H9 (cell line): Measurements from ENCODE around the gene SPATA3. TPM values are rescaled to one million over a fixed set of nuclear protein-coding genes. Genes with fewer than 3 reads are reported as not detected.
"Not testable (repeated sequence)": the region's sequence is repeated elsewhere in the genome, so short reads cannot be mapped to it uniquely, and the experiment has no call there.

Experiments
- DNase-seq: peaks from one replicate; pipeline ENCODE4 v3.0.0-alpha.2; 2017
- H2AFZ ChIP-seq: one replicate; pipeline ENCODE4 v1.6.1; 2013; ENCODE audit warnings: mild to moderate bottlenecking, low read length, control low read depth, moderate library complexity
- H2AK5ac ChIP-seq: 2 replicates; pipeline ENCODE4 v1.6.1; 2013; ENCODE audit warnings: low read length, control low read depth, mixed read lengths; ENCODE audit not compliant: insufficient read length
- H2BK120ac ChIP-seq: one replicate; pipeline ENCODE4 v1.6.1; 2013; ENCODE audit warnings: low read depth, mild to moderate bottlenecking, low read length, control low read depth, inconsistent platforms; ENCODE audit not compliant: poor library complexity, severe bottlenecking
- H2BK12ac ChIP-seq: 2 replicates; pipeline ENCODE4 v1.6.1; 2013; ENCODE audit warnings: low read length, control low read depth, mixed read lengths, low read depth; ENCODE audit not compliant: insufficient read length
- H2BK15ac ChIP-seq: 2 replicates; pipeline ENCODE4 v1.6.1; 2013; ENCODE audit warnings: low read depth, low read length, control low read depth
- H2BK20ac ChIP-seq: one replicate; pipeline ENCODE4 v1.6.1; 2013; ENCODE audit warnings: low read depth, mild to moderate bottlenecking, low read length, control low read depth, inconsistent platforms; ENCODE audit not compliant: poor library complexity, severe bottlenecking
- H2BK5ac ChIP-seq: 2 replicates; pipeline ENCODE4 v1.6.1; 2013; ENCODE audit warnings: low read length, control low read depth, mixed read lengths; ENCODE audit not compliant: insufficient read length
- H3K14ac ChIP-seq: 2 replicates; pipeline ENCODE4 v1.6.1; 2013; ENCODE audit warnings: low read length, control low read depth; ENCODE audit not compliant: insufficient read depth
- H3K18ac ChIP-seq: 2 replicates; pipeline ENCODE4 v1.6.1; 2013; ENCODE audit warnings: low read depth, mild to moderate bottlenecking, mixed read lengths, low read length, control low read depth; ENCODE audit not compliant: insufficient read length
- H3K23ac ChIP-seq: 2 replicates; pipeline ENCODE4 v1.6.1; 2013; ENCODE audit warnings: low read length, control low read depth, mixed read lengths, low read depth; ENCODE audit not compliant: insufficient read length
- H3K23me2 ChIP-seq: 2 replicates; pipeline ENCODE4 v1.6.1; 2013; ENCODE audit warnings: low read depth, mild to moderate bottlenecking, mixed read lengths, low read length, control low read depth; ENCODE audit not compliant: insufficient read length, poor library complexity, severe bottlenecking
- H3K27ac ChIP-seq: 2 replicates; pipeline ENCODE4 v1.5.1; 2013; ENCODE audit warnings: low read length, control low read depth, mixed read lengths, low read depth; ENCODE audit not compliant: insufficient read length
- H3K27me3 ChIP-seq: 2 replicates; pipeline ENCODE4 v1.6.1; 2013; ENCODE audit warnings: low read length, control low read depth, inconsistent platforms; ENCODE audit not compliant: insufficient read depth
- H3K4ac ChIP-seq: 2 replicates; pipeline ENCODE4 v1.6.1; 2013; ENCODE audit warnings: low read depth, mild to moderate bottlenecking, control low read depth, inconsistent platforms, low read length, moderate library complexity
- H3K4me1 ChIP-seq: 2 replicates; pipeline ENCODE4 v1.6.1; 2013; ENCODE audit warnings: low read length, control low read depth, inconsistent platforms; ENCODE audit not compliant: insufficient read depth
- H3K4me2 ChIP-seq: 2 replicates; pipeline ENCODE4 v1.6.1; 2013; ENCODE audit warnings: low read length, control low read depth, mixed read lengths; ENCODE audit not compliant: insufficient read length, insufficient read depth
- H3K56ac ChIP-seq: 2 replicates; pipeline ENCODE4 v1.6.1; 2013; ENCODE audit warnings: low read depth, mild to moderate bottlenecking, mixed read lengths, low read length, control low read depth; ENCODE audit not compliant: insufficient read length
- H3K79me1 ChIP-seq: 2 replicates; pipeline ENCODE4 v1.6.1; 2013; ENCODE audit warnings: low read depth, mild to moderate bottlenecking, moderate library complexity, low read length, control low read depth, inconsistent platforms; ENCODE audit not compliant: insufficient read depth, poor library complexity, severe bottlenecking
- H3K79me2 ChIP-seq: 2 replicates; pipeline ENCODE4 v1.6.1; 2013; ENCODE audit warnings: low read length, control low read depth, inconsistent platforms; ENCODE audit not compliant: insufficient read depth
- H3K9ac ChIP-seq: 2 replicates; pipeline ENCODE4 v1.6.1; 2013; ENCODE audit warnings: low read length, control low read depth, mixed read lengths; ENCODE audit not compliant: insufficient read length; ENCODE audit errors: extremely low read depth
- H3K9me3 ChIP-seq: one replicate; pipeline ENCODE4 v1.6.1; 2013; ENCODE audit warnings: low read depth, low read length, inconsistent platforms; ENCODE audit not compliant: control insufficient read depth
- H3T11ph ChIP-seq: one replicate; pipeline ENCODE4 v1.6.1; 2013; ENCODE audit warnings: mild to moderate bottlenecking, low read length, control low read depth, inconsistent platforms
- H4K20me1 ChIP-seq: one replicate; pipeline ENCODE4 v1.6.1; 2013; ENCODE audit not compliant: control insufficient read depth, insufficient read length, insufficient read depth
- H4K5ac ChIP-seq: 2 replicates; pipeline ENCODE4 v1.6.1; 2013; ENCODE audit warnings: low read depth, mild to moderate bottlenecking, mixed read lengths, low read length, control low read depth; ENCODE audit not compliant: insufficient read length
- H4K8ac ChIP-seq: replicated peaks from 2 replicates; pipeline ENCODE4 v1.6.1; 2013; ENCODE audit warnings: low read length, control low read depth, mixed read lengths, low read depth; ENCODE audit not compliant: insufficient read length
- H4K91ac ChIP-seq: 2 replicates; pipeline ENCODE4 v1.6.1; 2013; ENCODE audit warnings: low read depth, mild to moderate bottlenecking, moderate library complexity, mixed read lengths, low read length, control low read depth; ENCODE audit not compliant: insufficient read length
- H3K27ac Mint-ChIP-seq, 3 experiments: 2 replicates in 2 of 3; 3 replicates in 1 of 3; pipeline ENCODE4 v1.8.0; 2020 to 2021; ENCODE audit warnings: mixed read lengths in 3 of 3, mild to moderate bottlenecking in 1 of 3, moderate library complexity in 1 of 3
- H3K27me3 Mint-ChIP-seq: 2 replicates; pipeline ENCODE4 v1.8.0; 2021; ENCODE audit warnings: low read depth, mild to moderate bottlenecking, moderate library complexity, mixed read lengths
- H3K36me3 Mint-ChIP-seq, 3 experiments: 2 replicates in 2 of 3; 3 replicates in 1 of 3; pipeline ENCODE4 v1.8.0; 2020 to 2021; ENCODE audit warnings: low read depth in 3 of 3, mixed read lengths in 3 of 3; ENCODE audit not compliant: insufficient read depth in 1 of 3
- H3K4me1 Mint-ChIP-seq, 2 experiments: 2 replicates each; pipeline ENCODE4 v1.8.0; 2020; ENCODE audit warnings: mixed read lengths in 2 of 2
- H3K4me3 Mint-ChIP-seq, 2 experiments: 2 replicates in 1 of 2; 3 replicates in 1 of 2; pipeline ENCODE4 v1.8.0; 2020 to 2021; ENCODE audit warnings: mild to moderate bottlenecking in 2 of 2, mixed read lengths in 2 of 2, moderate library complexity in 1 of 2
- H3K9me3 Mint-ChIP-seq, 2 experiments: 2 replicates in 1 of 2; 3 replicates in 1 of 2; pipeline ENCODE4 v1.8.0; 2020; ENCODE audit warnings: mild to moderate bottlenecking in 2 of 2, mixed read lengths in 2 of 2, moderate library complexity in 1 of 2
- WGBS: extraction: QIAGEN DNeasy Blood & Tissue Kit; methylation state at CpG from one replicate; pipeline ENCODE4 v1.1.7; 2013; ENCODE audit warnings: missing lambda C conversion rate, low lambda C conversion rate, mixed read lengths; ENCODE audit not compliant: insufficient read length; ENCODE audit errors: extremely low coverage; 5-methylcytosine and 5-hydroxymethylcytosine counted together
- total RNA-seq: library from RNA; stranded (reverse); gene quantifications from 2 replicates; pipeline ENCODE4 v1.2.1, GENCODE V29; 2021
- TF ChIP-seq, protein P1 (sequence below): fragments of 200-600 bp; sonication (generic); conservative IDR thresholded peaks from 3 replicates; pipeline ENCODE4 v1.8.0; 2021; ENCODE audit warnings: antibody characterized with exemption, mild to moderate bottlenecking

The SPATA3 gene
- total RNA-seq, 1 experiment from 2014 or later, result not detected

DNA sequence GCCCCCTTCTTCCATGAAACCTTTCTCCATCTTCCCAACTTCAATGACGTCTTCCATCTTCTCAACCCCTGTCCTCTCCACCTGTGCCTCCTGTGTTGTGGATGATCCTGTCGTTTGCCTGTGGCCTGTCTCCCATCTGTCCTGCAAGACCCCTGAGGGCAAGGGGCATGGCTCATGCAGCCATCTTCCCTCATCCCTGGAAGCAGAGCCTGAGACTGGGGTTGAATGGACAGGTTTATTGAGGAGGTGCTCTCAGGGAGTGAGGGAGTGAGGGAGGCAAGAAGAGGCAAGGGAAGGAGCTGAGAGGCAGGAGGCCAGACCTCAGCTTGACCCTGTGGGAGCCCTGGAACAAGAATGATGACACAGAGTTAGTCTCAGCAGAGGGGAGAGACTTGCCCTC, 7.3 kb downstream of the SPATA3 start:
- peaks cover 58% of the 10 kb centered on the region for H3K27me3 Mint-ChIP-seq

DNA sequence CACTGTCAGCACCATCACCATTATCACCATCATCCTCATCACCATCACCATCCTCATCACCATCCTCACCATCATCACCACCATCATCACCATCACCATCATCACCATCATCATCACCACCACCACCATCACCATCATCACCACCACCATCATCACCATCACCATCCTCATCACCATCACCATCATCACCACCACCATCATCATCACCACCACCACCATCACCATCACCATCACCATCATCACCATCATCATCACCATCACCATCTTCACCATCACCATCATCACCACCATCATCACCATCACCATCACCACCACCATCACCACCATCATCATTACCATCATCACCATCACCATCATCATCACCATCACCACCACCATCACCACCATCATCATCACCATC, 9.0 kb downstream of the SPATA3 start:
- H3K27me3 ChIP-seq, H4K91ac ChIP-seq, H3K4ac ChIP-seq, H2AFZ ChIP-seq, H3K36me3 Mint-ChIP-seq, H3T11ph ChIP-seq, DNase-seq, H4K20me1 ChIP-seq, H3K27ac Mint-ChIP-seq, H2AK5ac ChIP-seq, H3K23me2 ChIP-seq, H2BK20ac ChIP-seq, H3K79me2 ChIP-seq, H3K56ac ChIP-seq, H3K9me3 ChIP-seq, H3K4me1 Mint-ChIP-seq, H4K8ac ChIP-seq, H3K27ac ChIP-seq, H3K79me1 ChIP-seq, H2BK15ac ChIP-seq, H3K23ac ChIP-seq, H3K4me2 ChIP-seq, H3K14ac ChIP-seq, H2BK5ac ChIP-seq, H2BK120ac ChIP-seq, H3K9ac ChIP-seq, H2BK12ac ChIP-seq, H3K4me1 ChIP-seq, H3K18ac ChIP-seq, H4K5ac ChIP-seq: not testable (repeated sequence)
- Mint-ChIP-seq H3K9me3 (peaks cover 11 to 18% of the 10 kb centered on the region in 2 experiments), H3K4me3 (peak overlapping the region in 1 of 2 experiments; percentile 2; a peak in 1 of 5 replicates), H3K27me3 (peaks cover 54% of the 10 kb centered on the region)

More for the DNA sequence above, 7.3 kb downstream of the SPATA3 start:
- Histone ChIP-seq H2AK5ac (no peak overlapping the region), H4K91ac (no peak overlapping the region), H4K8ac (no peak overlapping the region), H2BK15ac (no peak overlapping the region), H3K79me2 (no peaks in the 10 kb centered on the region), H3K4ac (no peak overlapping the region), H3K9ac (no peak overlapping the region), H3K27me3 (no peaks in the 10 kb centered on the region), H2BK20ac (no peak overlapping the region), H3K14ac (no peak overlapping the region), H3K27ac (no peak overlapping the region), H3K4me1 (no peaks in the 10 kb centered on the region), H4K20me1 (no peaks in the 10 kb centered on the region), H3K23me2 (no peaks in the 10 kb centered on the region), H3K56ac (no peak overlapping the region), H2AFZ (no peak overlapping the region), H3K9me3 (no peaks in the 10 kb centered on the region), H2BK5ac (no peak overlapping the region), H4K5ac (no peak overlapping the region), H2BK12ac (no peak overlapping the region), H3K79me1 (no peaks in the 10 kb centered on the region), H3K23ac (no peak overlapping the region), H2BK120ac (no peak overlapping the region), H3K4me2 (no peak overlapping the region), H3K18ac (no peak overlapping the region), H3T11ph (no peak overlapping the region)
- H3K27ac Mint-ChIP-seq, result no peak overlapping the region; a peak in 1 of 7 replicates
- WGBS, result no CpG with 5 or more reads among the region's 2 CpGs
- H3K36me3 Mint-ChIP-seq, result peaks cover 9 to 10% (median 9%) of the 10 kb centered on the region in 3 experiments
- DNase-seq, result no peak
- peaks cover 4 to 8% of the 10 kb centered on the region in 2 experiments; a peak in 2 of 4 replicates for H3K4me1 Mint-ChIP-seq
- TF ChIP-seq, protein P1, sequence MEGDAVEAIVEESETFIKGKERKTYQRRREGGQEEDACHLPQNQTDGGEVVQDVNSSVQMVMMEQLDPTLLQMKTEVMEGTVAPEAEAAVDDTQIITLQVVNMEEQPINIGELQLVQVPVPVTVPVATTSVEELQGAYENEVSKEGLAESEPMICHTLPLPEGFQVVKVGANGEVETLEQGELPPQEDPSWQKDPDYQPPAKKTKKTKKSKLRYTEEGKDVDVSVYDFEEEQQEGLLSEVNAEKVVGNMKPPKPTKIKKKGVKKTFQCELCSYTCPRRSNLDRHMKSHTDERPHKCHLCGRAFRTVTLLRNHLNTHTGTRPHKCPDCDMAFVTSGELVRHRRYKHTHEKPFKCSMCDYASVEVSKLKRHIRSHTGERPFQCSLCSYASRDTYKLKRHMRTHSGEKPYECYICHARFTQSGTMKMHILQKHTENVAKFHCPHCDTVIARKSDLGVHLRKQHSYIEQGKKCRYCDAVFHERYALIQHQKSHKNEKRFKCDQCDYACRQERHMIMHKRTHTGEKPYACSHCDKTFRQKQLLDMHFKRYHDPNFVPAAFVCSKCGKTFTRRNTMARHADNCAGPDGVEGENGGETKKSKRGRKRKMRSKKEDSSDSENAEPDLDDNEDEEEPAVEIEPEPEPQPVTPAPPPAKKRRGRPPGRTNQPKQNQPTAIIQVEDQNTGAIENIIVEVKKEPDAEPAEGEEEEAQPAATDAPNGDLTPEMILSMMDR, result no peak
- no peak overlapping the region for H3K4me3 Mint-ChIP-seq
- peaks cover 11 to 18% of the 10 kb centered on the region in 2 experiments for H3K9me3 Mint-ChIP-seq
